Activated CD4-positive, alpha-beta T cell treated with anti-CD3 and anti-CD28 coated beads, Interleukin-2, amount 10 ng/mL, durations not matched to agents 7 days and 5 days (primary cell): ENCODE results near the gene MAST4. TPM values are rescaled to one million over a fixed set of nuclear protein-coding genes. Genes with fewer than 3 reads are reported as not detected.
A peak's percentile ranks its signal among the peaks of the same experiment; 100 is the strongest.

Experiments used
- CTCF ChIA-PET: fragments of 350-600 bp; sonication (Branson Sonifier 250); formaldehyde crosslinking; loops from one replicate; lab custom pipeline; 2021; ENCODE audit warnings: antibody characterized with exemption; lab: Charles Lee
- POLR2A ChIA-PET: fragments of 350-600 bp; sonication (Branson Sonifier 250); formaldehyde crosslinking; loops from one replicate; lab custom pipeline; 2021; ENCODE audit warnings: antibody characterized with exemption; lab: Charles Lee
- DNase-seq: peaks from one replicate; pipeline ENCODE4 v3.0.0-alpha.2; 2020
- H3K27ac Mint-ChIP-seq: one replicate; pipeline ENCODE4 v1.8.0; 2021; ENCODE audit warnings: mild to moderate bottlenecking, moderate library complexity, mixed read lengths
- H3K27me3 Mint-ChIP-seq: one replicate; pipeline ENCODE4 v1.8.0; 2021; ENCODE audit warnings: mixed read lengths
- H3K36me3 Mint-ChIP-seq: one replicate; pipeline ENCODE4 v1.8.0; 2021; ENCODE audit warnings: low read depth, mixed read lengths
- H3K4me1 Mint-ChIP-seq: one replicate; pipeline ENCODE4 v1.8.0; 2021; ENCODE audit warnings: mixed read lengths
- H3K4me3 Mint-ChIP-seq: one replicate; pipeline ENCODE4 v1.8.0; 2021; ENCODE audit warnings: mild to moderate bottlenecking, moderate library complexity, mixed read lengths
- H3K9me3 Mint-ChIP-seq: one replicate; pipeline ENCODE4 v1.8.0; 2021; ENCODE audit warnings: mixed read lengths
- total RNA-seq, 2 experiments: library from RNA; stranded (reverse); gene quantifications; one replicate each; pipeline ENCODE4 v1.2.3, GENCODE V29; 2021

MAST4 gene
- total RNA-seq, 2 experiments from 2014 or later = 23.5 to 25.8 TPM

- ChIA-PET CTCF (interaction anchor here (0.7 to 24.7 kb wide), 4 partner anchors 7 to 225 kb away, joined by 3 to 350 read pairs (median 5); no protein-coding TSS in a partner anchor), POLR2A (interaction anchor here (1.8 kb wide), 1 partner anchor 8 kb away, joined by 5 read pairs; no protein-coding TSS in a partner anchor)
- Mint-ChIP-seq H3K9me3 (peaks cover 8% of the 10 kb centered on the region), H3K27ac (peak overlapping the region; percentile 99), H3K4me1 (peaks cover 70% of the 10 kb centered on the region), H3K36me3 (peaks cover 42% of the 10 kb centered on the region), H3K27me3 (no peaks in the 10 kb centered on the region), H3K4me3 (no peak overlapping the region)
- DNase-seq = no peak
Observed at GRCh38 chr5:67214707-67215447, 618.7 kb downstream of the MAST4 start.

GRCh38 chr5:67215519-67216471 is 619.6 kb downstream of the MAST4 start:
- Mint-ChIP-seq H3K9me3 (peaks cover 10% of the 10 kb centered on the region), H3K4me3 (peak overlapping the region; percentile 62), H3K4me1 (peaks cover 71% of the 10 kb centered on the region), H3K27me3 (no peaks in the 10 kb centered on the region), H3K27ac (peak overlapping the region; percentile 99), H3K36me3 (peaks cover 46% of the 10 kb centered on the region)
- ChIA-PET CTCF (interaction anchor here (0.8 to 24.7 kb wide), 4 partner anchors 9 to 53 kb away, joined by 3 to 350 read pairs (median 4); no protein-coding TSS in a partner anchor), POLR2A (interaction anchor here (0.5 to 1.8 kb wide), 2 partner anchors 9 to 635 kb away, joined by 5 read pairs; no protein-coding TSS in a partner anchor)
- peak; percentile 86 for DNase-seq

GRCh38 chr5:67216564-67216963 is 620.4 kb downstream of the MAST4 start:
- Mint-ChIP-seq H3K4me1 (peaks cover 75% of the 10 kb centered on the region), H3K36me3 (peaks cover 46% of the 10 kb centered on the region), H3K4me3 (peak overlapping the region; percentile 62), H3K27me3 (no peaks in the 10 kb centered on the region), H3K27ac (peak overlapping the region; percentile 99), H3K9me3 (peaks cover 10% of the 10 kb centered on the region)
- ChIA-PET CTCF (interaction anchor here (1.0 to 24.7 kb wide), 3 partner anchors 13 to 53 kb away, joined by 3 to 350 read pairs (median 4); no protein-coding TSS in a partner anchor), POLR2A (interaction anchor here (0.5 to 1.8 kb wide), 2 partner anchors 10 to 636 kb away, joined by 5 read pairs; no protein-coding TSS in a partner anchor)
- no peak for DNase-seq
